ENCODE measurements around the gene SLC16A12. TPM values are rescaled to one million over a fixed set of nuclear protein-coding genes. Genes with fewer than 3 reads are reported as not detected.
A peak's percentile ranks its signal among the peaks of the same experiment; 100 is the strongest.

The SLC16A12 gene, protein sequence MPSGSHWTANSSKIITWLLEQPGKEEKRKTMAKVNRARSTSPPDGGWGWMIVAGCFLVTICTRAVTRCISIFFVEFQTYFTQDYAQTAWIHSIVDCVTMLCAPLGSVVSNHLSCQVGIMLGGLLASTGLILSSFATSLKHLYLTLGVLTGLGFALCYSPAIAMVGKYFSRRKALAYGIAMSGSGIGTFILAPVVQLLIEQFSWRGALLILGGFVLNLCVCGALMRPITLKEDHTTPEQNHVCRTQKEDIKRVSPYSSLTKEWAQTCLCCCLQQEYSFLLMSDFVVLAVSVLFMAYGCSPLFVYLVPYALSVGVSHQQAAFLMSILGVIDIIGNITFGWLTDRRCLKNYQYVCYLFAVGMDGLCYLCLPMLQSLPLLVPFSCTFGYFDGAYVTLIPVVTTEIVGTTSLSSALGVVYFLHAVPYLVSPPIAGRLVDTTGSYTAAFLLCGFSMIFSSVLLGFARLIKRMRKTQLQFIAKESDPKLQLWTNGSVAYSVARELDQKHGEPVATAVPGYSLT
- 0.21 TPM for total RNA-seq (ENCODE audit: unreplicated experiment)
- long read RNA-seq: 0 reads

DNA sequence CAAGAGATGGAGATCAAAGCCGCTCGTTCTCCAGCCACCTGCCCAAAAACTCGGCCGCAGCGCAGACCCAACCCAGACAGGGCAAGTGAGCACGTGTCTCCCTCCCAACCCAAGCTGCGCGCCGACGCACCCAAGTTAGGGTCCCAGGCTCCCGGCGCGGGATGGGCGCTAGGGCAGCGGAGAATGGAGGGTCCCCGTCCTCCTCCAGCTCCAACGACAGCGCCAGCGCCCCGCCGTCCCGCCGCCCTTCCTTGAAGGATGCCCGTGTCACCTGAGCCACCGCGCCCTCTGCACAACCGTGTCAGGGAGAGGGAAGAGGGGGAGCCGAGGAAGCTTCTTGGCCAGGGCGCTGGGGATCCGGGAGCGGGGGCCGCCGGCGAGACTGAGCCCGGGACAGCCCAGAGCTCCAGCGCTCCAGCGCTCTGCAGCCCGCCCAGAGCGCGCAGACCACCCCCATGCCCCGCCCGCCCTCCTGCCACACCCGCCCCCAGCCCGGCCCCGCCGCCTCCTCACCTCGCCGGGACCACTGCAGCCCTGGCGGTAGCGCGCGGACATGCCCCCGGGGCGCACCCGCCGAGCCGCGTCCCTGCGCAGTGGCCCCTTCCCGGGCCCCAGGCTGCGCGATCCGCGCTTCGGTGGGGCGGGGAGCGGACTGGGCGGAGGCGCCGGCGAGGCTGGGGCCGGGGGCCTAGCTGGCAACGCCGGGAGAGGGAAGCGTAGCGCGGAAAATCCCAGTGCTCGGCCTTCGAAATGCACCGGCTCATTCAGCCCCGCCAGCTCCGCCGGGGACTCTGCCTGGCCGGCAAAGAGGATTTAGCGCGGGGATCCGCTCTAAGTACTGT is at the start of gene SLC16A12:
SLC16A12 (minus strand) TSS at position 424 of the 842 bp plus-strand sequence. CDS start 73,016 bp downstream, outside the sequence.
- peaks cover 7% of the 10 kb centered on the region for H3K27me3 Mint-ChIP-seq (ENCODE audit: unreplicated experiment)
- H3K4me3 Mint-ChIP-seq (ENCODE audit: unreplicated experiment): peak within 1 kb of the TSS; percentile 85
- H3K27ac Mint-ChIP-seq (ENCODE audit: unreplicated experiment): no peak within 1 kb of the TSS
- TF ChIP-seq, protein P1, sequence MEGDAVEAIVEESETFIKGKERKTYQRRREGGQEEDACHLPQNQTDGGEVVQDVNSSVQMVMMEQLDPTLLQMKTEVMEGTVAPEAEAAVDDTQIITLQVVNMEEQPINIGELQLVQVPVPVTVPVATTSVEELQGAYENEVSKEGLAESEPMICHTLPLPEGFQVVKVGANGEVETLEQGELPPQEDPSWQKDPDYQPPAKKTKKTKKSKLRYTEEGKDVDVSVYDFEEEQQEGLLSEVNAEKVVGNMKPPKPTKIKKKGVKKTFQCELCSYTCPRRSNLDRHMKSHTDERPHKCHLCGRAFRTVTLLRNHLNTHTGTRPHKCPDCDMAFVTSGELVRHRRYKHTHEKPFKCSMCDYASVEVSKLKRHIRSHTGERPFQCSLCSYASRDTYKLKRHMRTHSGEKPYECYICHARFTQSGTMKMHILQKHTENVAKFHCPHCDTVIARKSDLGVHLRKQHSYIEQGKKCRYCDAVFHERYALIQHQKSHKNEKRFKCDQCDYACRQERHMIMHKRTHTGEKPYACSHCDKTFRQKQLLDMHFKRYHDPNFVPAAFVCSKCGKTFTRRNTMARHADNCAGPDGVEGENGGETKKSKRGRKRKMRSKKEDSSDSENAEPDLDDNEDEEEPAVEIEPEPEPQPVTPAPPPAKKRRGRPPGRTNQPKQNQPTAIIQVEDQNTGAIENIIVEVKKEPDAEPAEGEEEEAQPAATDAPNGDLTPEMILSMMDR (IDR thresholded peaks at IDR 0.05; ENCODE audit: unreplicated experiment): no peak
- H3K9me3 Mint-ChIP-seq (ENCODE audit: unreplicated experiment): no peaks in the 10 kb centered on the region
- peak; percentile 44 for DNase-seq (ENCODE audit: low spot score)
- peaks cover 5% of the 10 kb centered on the region for H3K4me1 Mint-ChIP-seq (ENCODE audit: unreplicated experiment)
- peaks cover 3% of the 10 kb centered on the region for H3K36me3 Mint-ChIP-seq (ENCODE audit: low read depth, unreplicated experiment)

DNA sequence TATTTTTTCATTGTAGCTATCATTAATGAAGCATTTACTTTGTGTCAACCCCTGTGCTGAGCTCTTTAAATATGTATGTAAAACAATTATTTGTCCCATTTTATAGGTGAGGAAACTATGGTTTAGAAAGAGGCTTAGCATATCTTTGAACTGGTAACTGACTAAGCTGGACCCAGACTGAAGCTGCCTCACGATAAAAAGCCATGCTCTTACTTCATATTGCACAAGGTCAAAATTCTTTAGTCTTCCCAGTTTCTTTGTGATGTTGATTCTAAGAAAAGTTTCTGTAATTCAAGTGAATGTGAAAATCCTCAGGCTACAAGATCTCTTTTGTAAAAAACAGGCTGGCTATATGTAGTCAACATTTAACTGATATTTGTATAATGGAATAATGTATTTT is 46.6 kb upstream of the SLC16A12 start:
- no peak overlapping the region for H3K27ac Mint-ChIP-seq (ENCODE audit: unreplicated experiment)
- no peak for DNase-seq (ENCODE audit: low spot score)

DNA sequence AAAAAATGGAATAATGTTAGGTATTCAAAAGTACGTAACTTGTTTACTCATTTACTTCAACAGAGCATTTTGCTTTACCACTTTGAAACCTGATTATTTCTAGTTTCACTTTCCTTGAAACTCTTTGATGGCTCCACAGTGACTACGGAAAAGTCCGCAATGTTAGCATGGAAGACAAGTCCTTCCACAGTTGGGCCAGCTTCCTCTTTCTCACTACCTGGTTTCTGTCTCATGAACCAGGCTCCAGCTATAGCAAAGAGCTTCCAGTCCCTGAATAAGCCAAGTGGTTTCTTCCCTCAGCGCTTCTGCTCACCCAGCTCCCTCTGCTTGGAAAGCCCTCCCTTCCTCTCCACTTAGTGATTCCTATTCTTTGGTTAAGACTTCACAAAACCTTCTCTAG is 44.8 kb upstream of the SLC16A12 start:
- Mint-ChIP-seq H3K27ac (ENCODE audit: unreplicated experiment) (no peak overlapping the region), H3K9me3 (ENCODE audit: unreplicated experiment) (no peaks in the 10 kb centered on the region), H3K4me1 (ENCODE audit: unreplicated experiment) (no peaks in the 10 kb centered on the region), H3K4me3 (ENCODE audit: unreplicated experiment) (no peak overlapping the region), H3K36me3 (ENCODE audit: low read depth, unreplicated experiment) (no peaks in the 10 kb centered on the region), H3K27me3 (ENCODE audit: unreplicated experiment) (no peaks in the 10 kb centered on the region)
- TF ChIP-seq, protein P1 (IDR thresholded peaks at IDR 0.05; ENCODE audit: unreplicated experiment): no peak
- DNase-seq (ENCODE audit: low spot score): no peak

More for the DNA sequence above, 46.6 kb upstream of the SLC16A12 start:
- TF ChIP-seq, protein P1 (IDR thresholded peaks at IDR 0.05; ENCODE audit: unreplicated experiment): no peak
- Mint-ChIP-seq H3K27me3 (ENCODE audit: unreplicated experiment) (no peaks in the 10 kb centered on the region), H3K9me3 (ENCODE audit: unreplicated experiment) (no peaks in the 10 kb centered on the region), H3K36me3 (ENCODE audit: low read depth, unreplicated experiment) (no peaks in the 10 kb centered on the region), H3K4me1 (ENCODE audit: unreplicated experiment) (no peaks in the 10 kb centered on the region), H3K4me3 (ENCODE audit: unreplicated experiment) (no peak overlapping the region)

DNA sequence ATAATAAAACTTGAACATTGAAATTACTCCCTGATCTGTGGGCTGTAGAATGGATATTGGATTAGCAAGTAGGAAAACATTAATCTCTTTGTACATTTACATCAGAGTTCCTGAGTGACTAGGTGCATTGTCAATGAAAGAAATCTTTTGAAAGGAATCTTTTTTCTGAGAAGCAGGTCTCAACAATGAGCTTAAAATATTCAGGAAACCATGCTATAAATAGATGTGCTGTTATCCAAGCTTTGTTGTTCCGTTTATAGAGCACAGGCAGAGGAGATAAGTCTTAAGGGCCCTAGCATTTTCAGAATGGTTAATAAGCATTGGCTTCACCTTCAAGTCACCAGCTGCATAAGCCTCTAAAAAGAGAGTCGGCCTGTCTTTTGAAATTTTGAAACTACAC is 41.3 kb upstream of the SLC16A12 start:
- no peaks in the 10 kb centered on the region for H3K27me3 Mint-ChIP-seq (ENCODE audit: unreplicated experiment)
- no peaks in the 10 kb centered on the region for H3K9me3 Mint-ChIP-seq (ENCODE audit: unreplicated experiment)
- no peaks in the 10 kb centered on the region for H3K4me1 Mint-ChIP-seq (ENCODE audit: unreplicated experiment)
- no peak overlapping the region for H3K27ac Mint-ChIP-seq (ENCODE audit: unreplicated experiment)
- no peak overlapping the region for H3K4me3 Mint-ChIP-seq (ENCODE audit: unreplicated experiment)
- TF ChIP-seq, protein P1 (IDR thresholded peaks at IDR 0.05; ENCODE audit: unreplicated experiment): no peak
- DNase-seq (ENCODE audit: low spot score): no peak
- H3K36me3 Mint-ChIP-seq (ENCODE audit: low read depth, unreplicated experiment): no peaks in the 10 kb centered on the region
